ENCODE measurements around the gene CXCL11. TPM values are rescaled to one million over a fixed set of nuclear protein-coding genes. Genes with fewer than 3 reads are reported as not detected.

The CXCL11 gene
- polyA plus RNA-seq, 2 of the 4 experiments (the other 2 are of a cell fraction) = not detected

GRCh38 chr4:76055016-76055415 is 19.1 kb upstream of the CXCL11 start:
- H3K4me1 ChIP-seq = no peaks in the 10 kb centered on the region
- CTCF ChIA-PET = interaction anchor here (0.9 to 2.8 kb wide), 3 partner anchors 8 to 59 kb away, joined by 3 to 10 read pairs (median 4); no protein-coding TSS in a partner anchor
- 45% methylated on average over 2 of the region's 2 CpGs for WGBS (ENCODE audit: missing lambda C conversion rate)
- no peak for ATAC-seq
- H3K4me2 ChIP-seq = no peak overlapping the region
- H3K4me3 ChIP-seq = no peak overlapping the region
- TF ChIP-seq NPAS2 (CRISPR knock-in tag; IDR thresholded peaks at IDR 0.05; ENCODE audit: borderline replicate concordance) (no peak), USF2 (IDR thresholded peaks at IDR 0.05) (no peak), ZNF302 (CRISPR knock-in tag; IDR thresholded peaks at IDR 0.05) (no peak), NR3C1 (IDR thresholded peaks at IDR 0.05) (no peak), CBX2 (IDR thresholded peaks at IDR 0.05; ENCODE audit: borderline replicate concordance, low read depth) (no peak), CHD2 (IDR thresholded peaks at IDR 0.05; ENCODE audit: low read length, partially characterized antibody) (no peak), POLR2AphosphoS2 (conservative IDR thresholded peaks at IDR 0.05; ENCODE audit: low read length) (no peak), EHMT2 (IDR thresholded peaks at IDR 0.05; ENCODE audit: low read depth) (no peak), EP300 (IDR thresholded peaks at IDR 0.05) (no peak), GATA3 (IDR thresholded peaks at IDR 0.05; ENCODE audit: borderline replicate concordance) (no peak)
- TF ChIP-seq, protein P1, sequence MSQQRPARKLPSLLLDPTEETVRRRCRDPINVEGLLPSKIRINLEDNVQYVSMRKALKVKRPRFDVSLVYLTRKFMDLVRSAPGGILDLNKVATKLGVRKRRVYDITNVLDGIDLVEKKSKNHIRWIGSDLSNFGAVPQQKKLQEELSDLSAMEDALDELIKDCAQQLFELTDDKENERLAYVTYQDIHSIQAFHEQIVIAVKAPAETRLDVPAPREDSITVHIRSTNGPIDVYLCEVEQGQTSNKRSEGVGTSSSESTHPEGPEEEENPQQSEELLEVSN (IDR thresholded peaks at IDR 0.05; ENCODE audit: borderline replicate concordance, low read depth) = no peak
- no peaks in the 10 kb centered on the region for H3K9me3 ChIP-seq
- FAIRE-seq = no peak
- POLR2A ChIA-PET = no interaction called here
- no peak overlapping the region for H3K27ac ChIP-seq
- no peak for DNase-seq (ENCODE audit: low read depth in 1 of 2, low spot score in 1 of 2)

- no peak overlapping the region for H3K4me3 ChIP-seq
- CTCF ChIA-PET = interaction anchor here (1.4 to 2.8 kb wide), 3 partner anchors 13 to 138 kb away, joined by 3 to 10 read pairs (median 3); no protein-coding TSS in a partner anchor
- 17% methylated on average over 4 of the region's 4 CpGs for WGBS (ENCODE audit: missing lambda C conversion rate)
- DNase-seq (ENCODE audit: low read depth in 1 of 2, low spot score in 1 of 2) (no peak), FAIRE-seq (no peak), ATAC-seq (no peak)
- H3K27ac ChIP-seq = no peak overlapping the region
- no peaks in the 10 kb centered on the region for H3K4me1 ChIP-seq
- no peaks in the 10 kb centered on the region for H3K9me3 ChIP-seq
- no peak overlapping the region for H3K4me2 ChIP-seq
- TF ChIP-seq HOXB5 (CRISPR knock-in tag; IDR thresholded peaks at IDR 0.05) (no peak), EHF (CRISPR knock-in tag; IDR thresholded peaks at IDR 0.05) (no peak), CBX8 (IDR thresholded peaks at IDR 0.05) (no peak), MAFK (IDR thresholded peaks at IDR 0.05; ENCODE audit: partially characterized antibody) (no peak), NFE2L2 (conservative IDR thresholded peaks at IDR 0.05; ENCODE audit: low read length) (no peak), RARB (CRISPR knock-in tag; IDR thresholded peaks at IDR 0.05) (no peak), CTCF (IDR thresholded peaks at IDR 0.05) (no peak), NR3C1 (IDR thresholded peaks at IDR 0.05) (no peak), EP300 (IDR thresholded peaks at IDR 0.05) (no peak), RNF2 (IDR thresholded peaks at IDR 0.05; ENCODE audit: borderline replicate concordance, low read depth) (no peak), HES2 (IDR thresholded peaks at IDR 0.05) (no peak), JUN (IDR thresholded peaks at IDR 0.05) (no peak), HDAC2 (IDR thresholded peaks at IDR 0.05) (no peak), MAZ (IDR thresholded peaks at IDR 0.05; ENCODE audit: borderline replicate concordance, low read depth, low read length) (no peak), NPAS2 (CRISPR knock-in tag; IDR thresholded peaks at IDR 0.05; ENCODE audit: borderline replicate concordance) (no peak), RCOR1 (IDR thresholded peaks at IDR 0.05; ENCODE audit: low read depth, low read length) (no peak), FOXS1 (CRISPR knock-in tag; IDR thresholded peaks at IDR 0.05) (no peak)
- TF ChIP-seq, protein P2, sequence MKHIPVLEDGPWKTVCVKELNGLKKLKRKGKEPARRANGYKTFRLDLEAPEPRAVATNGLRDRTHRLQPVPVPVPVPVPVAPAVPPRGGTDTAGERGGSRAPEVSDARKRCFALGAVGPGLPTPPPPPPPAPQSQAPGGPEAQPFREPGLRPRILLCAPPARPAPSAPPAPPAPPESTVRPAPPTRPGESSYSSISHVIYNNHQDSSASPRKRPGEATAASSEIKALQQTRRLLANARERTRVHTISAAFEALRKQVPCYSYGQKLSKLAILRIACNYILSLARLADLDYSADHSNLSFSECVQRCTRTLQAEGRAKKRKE (CRISPR knock-in tag; IDR thresholded peaks at IDR 0.05; ENCODE audit: low read depth) = no peak
- TF ChIP-seq, protein P1 (IDR thresholded peaks at IDR 0.05; ENCODE audit: borderline replicate concordance, low read depth) = no peak
- TF ChIP-seq, protein P3, sequence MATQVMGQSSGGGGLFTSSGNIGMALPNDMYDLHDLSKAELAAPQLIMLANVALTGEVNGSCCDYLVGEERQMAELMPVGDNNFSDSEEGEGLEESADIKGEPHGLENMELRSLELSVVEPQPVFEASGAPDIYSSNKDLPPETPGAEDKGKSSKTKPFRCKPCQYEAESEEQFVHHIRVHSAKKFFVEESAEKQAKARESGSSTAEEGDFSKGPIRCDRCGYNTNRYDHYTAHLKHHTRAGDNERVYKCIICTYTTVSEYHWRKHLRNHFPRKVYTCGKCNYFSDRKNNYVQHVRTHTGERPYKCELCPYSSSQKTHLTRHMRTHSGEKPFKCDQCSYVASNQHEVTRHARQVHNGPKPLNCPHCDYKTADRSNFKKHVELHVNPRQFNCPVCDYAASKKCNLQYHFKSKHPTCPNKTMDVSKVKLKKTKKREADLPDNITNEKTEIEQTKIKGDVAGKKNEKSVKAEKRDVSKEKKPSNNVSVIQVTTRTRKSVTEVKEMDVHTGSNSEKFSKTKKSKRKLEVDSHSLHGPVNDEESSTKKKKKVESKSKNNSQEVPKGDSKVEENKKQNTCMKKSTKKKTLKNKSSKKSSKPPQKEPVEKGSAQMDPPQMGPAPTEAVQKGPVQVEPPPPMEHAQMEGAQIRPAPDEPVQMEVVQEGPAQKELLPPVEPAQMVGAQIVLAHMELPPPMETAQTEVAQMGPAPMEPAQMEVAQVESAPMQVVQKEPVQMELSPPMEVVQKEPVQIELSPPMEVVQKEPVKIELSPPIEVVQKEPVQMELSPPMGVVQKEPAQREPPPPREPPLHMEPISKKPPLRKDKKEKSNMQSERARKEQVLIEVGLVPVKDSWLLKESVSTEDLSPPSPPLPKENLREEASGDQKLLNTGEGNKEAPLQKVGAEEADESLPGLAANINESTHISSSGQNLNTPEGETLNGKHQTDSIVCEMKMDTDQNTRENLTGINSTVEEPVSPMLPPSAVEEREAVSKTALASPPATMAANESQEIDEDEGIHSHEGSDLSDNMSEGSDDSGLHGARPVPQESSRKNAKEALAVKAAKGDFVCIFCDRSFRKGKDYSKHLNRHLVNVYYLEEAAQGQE (IDR thresholded peaks at IDR 0.05) = no peak
- POLR2A ChIA-PET = interaction anchor here (0.7 kb wide), 1 partner anchor 997 kb away, joined by 3 read pairs; no protein-coding TSS in a partner anchor
Observed at GRCh38 chr4:76053730-76054129, 17.9 kb upstream of the CXCL11 start.

All from A549 (cell line).